COLO668 (cell line): Measurements from ENCODE around the gene WDR12.
A peak's percentile ranks its signal among the peaks of the same experiment; 100 is the strongest.
"Not testable (repeated sequence)": the region's sequence is repeated elsewhere in the genome, so short reads cannot be mapped to it uniquely, and the experiment has no call there.

Experiments used
- DNase-seq: peaks from one replicate; lab custom pipeline; 2025; ENCODE audit not compliant: unreplicated experiment; lab: John Stamatoyannopoulos, UW

Gene WDR12

GRCh38 chr2:202911512-202912341 is at the start of gene WDR12, which contains the start of gene CARF:
WDR12 (minus strand) TSS chr2:202911673; CDS start chr2:202911476, 197 bp downstream.
CARF (plus strand) TSS chr2:202912275; CDS start chr2:202941903, 29,628 bp downstream.
- peak; percentile 94 for DNase-seq

GRCh38 chr2:202960524-202960923 is 49.1 kb upstream of the WDR12 start:
- no peak for DNase-seq

DNA sequence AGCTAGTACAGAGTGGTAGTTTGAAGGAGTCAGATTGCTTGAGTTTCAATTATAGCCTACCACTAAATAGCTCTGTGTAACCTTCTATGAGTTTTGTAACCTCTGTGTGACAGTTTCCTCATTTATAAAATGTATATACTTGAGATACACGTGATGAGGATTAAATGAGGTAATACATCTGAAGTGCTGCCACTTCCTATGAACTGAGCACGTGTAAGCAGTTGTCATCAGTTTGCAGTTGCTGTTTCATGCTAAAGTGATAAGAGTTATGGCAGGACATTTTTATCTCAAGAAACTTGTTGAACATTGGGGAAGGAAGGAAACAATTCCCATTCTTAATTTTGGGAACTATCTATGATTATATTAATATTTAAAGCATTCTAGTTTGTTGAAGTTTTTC is 39.1 kb upstream of the WDR12 start:
- no peak for DNase-seq

DNA sequence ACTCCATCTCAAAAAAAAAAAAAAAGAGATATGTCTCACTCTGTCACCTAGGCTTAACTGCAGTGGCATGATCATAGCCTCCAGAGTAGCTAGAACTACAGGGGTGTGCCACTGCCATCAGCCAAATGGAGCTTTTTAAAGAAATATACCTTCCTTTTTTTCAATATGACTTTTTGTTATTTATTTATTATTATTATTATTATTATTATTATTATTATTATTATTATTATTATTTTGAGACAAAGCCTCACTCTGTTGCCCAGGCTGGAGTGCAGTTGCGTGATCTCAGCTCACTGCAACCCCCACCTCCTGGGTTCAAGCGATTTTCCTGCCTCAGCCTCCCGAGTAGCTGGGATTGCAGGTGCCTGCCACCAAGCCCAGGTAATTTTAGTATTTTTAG is 37.9 kb upstream of the WDR12 start:
- DNase-seq = not testable (repeated sequence)

- DNase-seq = no peak
These were observed 34.0 kb upstream of the WDR12 start for GRCh38 chr2:202945497-202945896.

DNA sequence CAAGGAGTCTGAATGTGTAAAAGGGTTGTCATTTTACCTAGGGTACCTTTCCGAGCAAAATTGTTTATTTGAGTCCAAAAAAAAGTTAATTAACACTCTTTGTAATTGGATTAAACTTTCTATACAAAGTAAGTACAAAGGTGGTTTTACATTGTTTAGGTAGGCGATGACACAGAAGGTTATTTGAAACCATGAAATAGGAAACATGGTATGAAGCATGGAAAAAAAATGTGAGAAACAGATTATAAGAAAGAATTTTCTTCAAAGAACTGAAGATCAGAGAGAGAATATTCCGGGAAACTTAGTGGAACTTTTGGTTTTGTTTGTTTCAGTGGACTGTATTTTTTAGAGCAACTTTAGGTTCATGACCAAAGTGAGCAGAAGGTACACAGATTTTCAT is 33.3 kb upstream of the WDR12 start:
- DNase-seq = no peak

DNA sequence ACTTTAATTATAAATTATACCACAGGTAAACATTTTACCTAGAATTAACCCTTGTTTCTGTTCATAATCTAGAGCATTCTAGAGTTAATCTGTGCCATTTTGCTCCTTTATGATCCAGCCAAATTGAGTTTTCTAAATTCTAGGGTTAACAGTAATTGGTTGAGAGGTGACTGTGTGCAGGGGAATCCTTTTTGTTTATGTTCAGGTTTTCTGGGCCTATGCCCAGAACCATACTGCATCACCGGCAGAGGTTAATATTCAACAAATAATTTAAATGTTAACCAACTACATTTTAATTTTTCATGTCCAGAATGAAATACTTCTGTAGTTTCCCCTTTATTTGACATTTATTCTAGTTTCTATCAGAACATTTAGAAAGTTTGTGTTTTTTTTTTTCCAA is 32.9 kb upstream of the WDR12 start:
- DNase-seq = no peak

- DNase-seq = no peak
These were observed 30.3 kb upstream of the WDR12 start for GRCh38 chr2:202941771-202942170.

- no peak for DNase-seq
These were observed 27.5 kb upstream of the WDR12 start for GRCh38 chr2:202938960-202939359.

DNA sequence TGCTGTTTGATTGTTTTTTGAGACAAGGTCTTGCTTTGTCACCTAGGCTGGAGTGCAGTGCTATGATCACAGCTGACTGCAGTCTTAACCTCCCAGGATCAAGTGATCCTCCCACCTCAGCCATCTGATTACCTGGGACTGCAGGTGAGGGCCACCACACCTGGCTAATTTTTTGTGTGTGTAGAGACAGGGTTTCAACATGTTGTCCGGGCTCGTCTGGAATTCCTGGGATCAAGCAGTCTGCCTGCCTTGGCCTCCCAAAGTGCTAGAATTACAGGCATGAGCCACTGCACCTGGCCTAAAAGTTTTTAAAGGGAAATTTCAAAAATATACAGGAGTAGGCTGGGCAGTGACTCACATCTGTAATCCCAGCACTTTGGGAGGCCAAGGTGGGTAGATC is 23.0 kb upstream of the WDR12 start:
- DNase-seq = no peak

- DNase-seq = no peak
These were observed 22.5 kb upstream of the WDR12 start for GRCh38 chr2:202933958-202934357.

- no peak for DNase-seq
These were observed 21.7 kb upstream of the WDR12 start for GRCh38 chr2:202933139-202933510.

GRCh38 chr2:202932425-202933138 is 21.1 kb upstream of the WDR12 start:
- DNase-seq = no peak

- no peak for DNase-seq
These were observed 7.4 kb upstream of the WDR12 start for GRCh38 chr2:202918860-202919259.

GRCh38 chr2:202912342-202913201 is 1.1 kb upstream of the WDR12 start:
- not testable (repeated sequence) for DNase-seq

DNA sequence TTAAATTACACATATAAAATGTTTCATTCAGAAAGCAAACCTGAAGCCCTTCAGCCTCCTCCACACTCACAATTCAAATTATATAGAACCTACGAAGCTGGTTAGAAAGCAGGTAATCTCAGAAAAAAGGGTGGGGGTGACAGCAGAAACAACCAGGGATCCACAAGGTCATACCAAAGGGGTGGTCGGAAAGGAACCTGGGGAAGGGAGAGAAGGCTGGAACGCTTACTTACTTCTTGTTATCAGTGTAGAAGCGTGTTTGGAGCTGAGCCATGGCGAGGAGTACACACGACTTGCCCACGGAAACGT is 316 bp downstream of the WDR12 start:
- DNase-seq = no peak

DNA sequence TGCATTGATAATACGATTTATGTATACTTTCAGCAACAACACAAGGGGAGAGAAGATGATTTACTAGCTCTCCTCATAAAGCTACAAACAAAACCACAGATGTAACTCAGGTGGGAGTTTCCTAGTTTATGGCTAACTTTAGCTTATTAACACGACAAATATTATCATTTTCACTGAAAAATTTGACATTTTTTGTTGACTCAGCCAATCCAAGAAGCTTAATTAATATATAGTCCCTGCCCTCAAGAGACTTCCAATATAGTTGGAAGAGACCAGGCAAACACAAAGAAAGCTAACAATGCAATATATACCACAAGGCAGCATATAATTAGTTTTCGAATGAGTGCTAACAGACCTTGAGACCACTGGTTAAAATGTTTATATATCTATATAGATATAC is 775 bp downstream of the WDR12 start:
- no peak for DNase-seq

DNA sequence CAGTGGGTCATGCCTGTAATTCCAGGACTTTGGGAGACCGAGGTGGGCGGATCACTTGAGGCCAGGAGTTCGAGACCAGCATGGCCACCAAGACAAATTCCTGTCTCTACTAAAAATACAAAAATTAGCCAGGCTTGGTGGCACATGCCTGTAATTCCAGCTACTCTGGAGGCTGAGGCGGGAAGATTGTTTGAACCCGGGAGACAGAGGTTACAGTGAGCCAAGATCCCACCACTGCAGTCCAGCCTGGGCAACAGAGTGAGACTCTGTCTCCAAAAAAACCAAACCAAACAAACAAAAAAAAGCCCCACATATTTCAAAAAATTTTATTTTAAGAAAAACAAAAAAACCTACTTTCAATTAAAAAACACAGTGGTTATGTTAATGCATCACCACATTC is 1.2 kb downstream of the WDR12 start:
- DNase-seq = not testable (repeated sequence)

- DNase-seq = no peak
These were observed 1.9 kb downstream of the WDR12 start for GRCh38 chr2:202909394-202910192.

GRCh38 chr2:202908186-202908585 is 3.3 kb downstream of the WDR12 start:
- DNase-seq = no peak

GRCh38 chr2:202905507-202905906 is 6.0 kb downstream of the WDR12 start:
- DNase-seq = not testable (repeated sequence)
